CD1c-positive myeloid dendritic cell (primary cell): ENCODE data around the gene FNBP1.

Experiments used
- DNase-seq: peaks from one replicate; pipeline ENCODE4 v3.0.0-alpha.2; 2016; ENCODE audit errors: extremely low spot score

FNBP1 gene

DNA sequence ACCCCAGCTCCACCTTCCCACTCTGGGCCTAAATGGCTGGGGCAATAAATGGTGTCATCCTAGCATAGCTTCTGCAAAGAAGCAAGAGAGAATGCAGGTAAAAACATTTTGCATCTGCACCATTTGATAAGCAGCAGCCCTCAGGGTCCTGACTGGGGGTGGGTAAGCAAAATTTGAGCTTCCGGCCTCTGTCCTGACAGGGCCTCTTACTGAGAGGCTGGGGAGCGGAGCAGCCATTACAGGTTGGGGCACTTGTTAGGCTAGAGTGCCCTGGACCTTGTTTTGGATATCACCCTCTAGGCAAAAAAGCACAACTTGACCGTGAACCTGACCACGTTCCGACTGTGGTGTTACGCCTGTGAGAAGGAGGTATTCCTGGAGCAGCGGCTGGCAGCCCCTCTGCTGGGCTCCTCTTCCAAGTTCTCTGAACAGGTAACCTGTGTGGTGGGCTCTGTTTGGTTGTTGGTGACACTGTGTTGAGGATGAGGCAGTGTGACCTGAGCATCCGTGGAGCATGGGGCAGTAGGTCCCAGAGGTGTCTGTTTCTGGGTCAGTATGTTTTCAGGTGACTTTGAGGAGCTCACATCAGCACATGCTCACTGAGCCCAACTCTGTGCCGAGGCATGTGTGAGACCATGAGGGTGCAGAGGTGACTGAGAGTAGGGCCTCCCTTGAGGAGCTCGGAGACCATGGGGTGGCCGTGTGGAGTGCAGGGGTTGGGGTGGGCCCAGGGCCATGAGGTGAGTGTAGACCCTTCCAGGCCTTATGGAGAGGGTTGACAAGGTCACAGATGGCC, 184.6 kb downstream of the FNBP1 start:
- no peak for DNase-seq

- no peak for DNase-seq
Observed at GRCh38 chr9:129857207-129857606, 185.8 kb downstream of the FNBP1 start.

- DNase-seq = no peak
Observed at GRCh38 chr9:129854588-129855110, 188.3 kb downstream of the FNBP1 start.

- DNase-seq = no peak
Observed at GRCh38 chr9:129853614-129854013, 189.4 kb downstream of the FNBP1 start.

- DNase-seq = no peak
Observed at GRCh38 chr9:129852579-129852978, 190.4 kb downstream of the FNBP1 start.

DNA sequence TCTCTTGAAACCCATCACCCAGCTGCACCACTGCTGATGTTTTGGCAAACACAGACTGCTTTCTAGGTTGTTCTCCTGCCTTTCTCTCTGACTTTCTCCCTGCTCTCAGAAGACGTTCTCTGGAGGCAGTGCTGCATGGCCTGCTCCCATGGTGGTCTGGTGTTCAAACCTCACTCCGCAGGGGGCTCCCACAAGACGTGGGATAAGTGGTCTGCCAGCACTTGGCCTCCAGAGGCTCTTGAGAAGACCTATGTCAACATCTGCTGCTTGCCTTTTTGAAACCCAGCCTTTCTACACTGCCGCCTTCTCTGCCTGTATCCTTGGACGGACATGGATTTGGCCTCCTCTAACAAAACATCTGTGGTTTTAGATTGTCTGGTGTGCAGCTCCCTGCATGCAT, 191.2 kb downstream of the FNBP1 start:
- no peak for DNase-seq

GRCh38 chr9:129850821-129851550, 192.0 kb downstream of the FNBP1 start:
- DNase-seq = no peak

DNA sequence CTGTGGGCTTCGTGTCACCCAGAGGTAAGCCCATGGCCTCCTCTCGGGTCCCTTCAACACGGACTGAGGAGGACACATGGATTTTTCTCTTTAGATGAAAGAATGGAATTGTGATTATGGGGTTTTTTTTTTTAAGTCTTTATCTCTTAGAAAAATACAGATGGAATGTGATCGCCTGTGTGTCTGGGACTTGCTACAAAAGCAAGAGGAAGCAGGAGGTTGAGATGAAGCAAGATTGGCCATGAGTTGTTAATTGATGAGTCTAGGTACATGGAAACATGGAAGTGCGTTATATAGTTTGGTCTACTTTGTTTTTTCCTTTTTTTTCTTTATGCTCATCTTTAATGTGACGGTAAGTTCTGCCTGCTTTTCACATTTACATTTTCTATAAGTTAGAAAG, 193.1 kb downstream of the FNBP1 start:
- DNase-seq = no peak

GRCh38 chr9:129848712-129849441, 194.1 kb downstream of the FNBP1 start:
- no peak for DNase-seq

GRCh38 chr9:129845373-129845772, 197.6 kb downstream of the FNBP1 start:
- no peak for DNase-seq

DNA sequence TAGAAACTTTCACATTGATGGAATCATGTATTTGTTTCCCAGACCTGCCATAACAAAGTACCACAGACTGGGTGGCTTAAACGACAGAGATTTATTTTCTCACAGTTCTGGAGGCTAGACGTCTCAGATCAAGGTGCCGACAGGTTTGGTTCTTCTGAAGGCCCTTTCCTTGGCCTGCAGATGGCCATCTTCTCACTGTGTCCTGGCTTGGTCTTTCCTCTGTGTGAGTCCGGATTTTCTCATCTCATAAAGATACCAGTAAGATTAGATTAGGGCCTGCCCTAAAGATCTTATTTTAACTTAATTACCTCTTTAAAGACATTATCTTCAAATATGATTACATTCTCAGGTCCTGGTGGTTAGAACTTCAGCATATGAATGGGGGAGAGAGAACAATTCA, 201.9 kb downstream of the FNBP1 start:
- no peak for DNase-seq

GRCh38 chr9:129840034-129840433, 203.0 kb downstream of the FNBP1 start:
- no peak for DNase-seq

DNA sequence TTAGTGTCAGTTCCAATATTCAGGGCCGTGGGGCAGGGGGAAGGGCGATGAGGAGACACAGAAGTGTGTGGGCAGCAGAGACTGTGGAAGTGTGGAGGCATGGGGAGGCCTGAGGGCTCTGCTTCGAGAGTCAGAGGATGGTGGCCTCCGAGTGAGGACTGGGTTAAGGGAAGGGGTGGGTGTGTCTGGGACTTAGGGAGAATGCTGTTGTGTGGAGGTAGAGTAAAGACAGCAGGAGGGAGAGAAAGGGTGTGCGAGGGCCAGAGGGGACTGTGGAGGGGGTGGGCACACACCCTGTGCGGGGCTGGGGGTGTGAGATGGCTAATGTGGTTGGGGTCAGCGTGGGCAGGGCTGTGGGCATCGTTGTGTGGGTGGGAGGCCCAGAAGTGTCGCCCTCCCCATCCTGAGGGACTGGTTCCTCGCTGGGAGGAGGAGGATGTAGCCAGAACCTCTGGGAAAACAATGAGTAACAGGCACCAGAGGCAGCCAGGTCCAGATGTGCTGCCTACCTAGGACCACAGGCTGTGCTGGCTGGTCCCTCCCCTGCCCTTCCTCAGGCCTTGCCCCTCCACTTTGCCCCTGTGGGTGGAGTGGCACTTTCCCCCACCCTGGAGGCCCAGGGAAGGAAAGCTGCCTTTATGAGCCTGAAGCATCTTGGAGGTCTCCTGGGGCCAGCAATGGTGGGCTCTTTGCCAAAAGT, 203.5 kb downstream of the FNBP1 start:
- DNase-seq = peak; percentile 55

GRCh38 chr9:129838707-129839259, 204.2 kb downstream of the FNBP1 start:
- peak; percentile 81 for DNase-seq
